Measurements from ENCODE around the gene CDH7. TPM values are rescaled to one million over a fixed set of nuclear protein-coding genes. Genes with fewer than 3 reads are reported as not detected.

CDH7 gene
- total RNA-seq, 3 donors from 2014 or later, result 0.16 TPM; not detected in 2

- Histone ChIP-seq H3K36me3 (no peaks in the 10 kb centered on the region), H3K4me1 (no peaks in the 10 kb centered on the region), H3K27me3 (peaks cover 0 to 24% of the 10 kb centered on the region in 2 donors), H3K27ac (no peak overlapping the region), H3K4me3 (no peak overlapping the region), H3K9me3 (no peaks in the 10 kb centered on the region)
- no peak for TF ChIP-seq POLR2A (IDR thresholded peaks at IDR 0.05)
- TF ChIP-seq, protein P1, sequence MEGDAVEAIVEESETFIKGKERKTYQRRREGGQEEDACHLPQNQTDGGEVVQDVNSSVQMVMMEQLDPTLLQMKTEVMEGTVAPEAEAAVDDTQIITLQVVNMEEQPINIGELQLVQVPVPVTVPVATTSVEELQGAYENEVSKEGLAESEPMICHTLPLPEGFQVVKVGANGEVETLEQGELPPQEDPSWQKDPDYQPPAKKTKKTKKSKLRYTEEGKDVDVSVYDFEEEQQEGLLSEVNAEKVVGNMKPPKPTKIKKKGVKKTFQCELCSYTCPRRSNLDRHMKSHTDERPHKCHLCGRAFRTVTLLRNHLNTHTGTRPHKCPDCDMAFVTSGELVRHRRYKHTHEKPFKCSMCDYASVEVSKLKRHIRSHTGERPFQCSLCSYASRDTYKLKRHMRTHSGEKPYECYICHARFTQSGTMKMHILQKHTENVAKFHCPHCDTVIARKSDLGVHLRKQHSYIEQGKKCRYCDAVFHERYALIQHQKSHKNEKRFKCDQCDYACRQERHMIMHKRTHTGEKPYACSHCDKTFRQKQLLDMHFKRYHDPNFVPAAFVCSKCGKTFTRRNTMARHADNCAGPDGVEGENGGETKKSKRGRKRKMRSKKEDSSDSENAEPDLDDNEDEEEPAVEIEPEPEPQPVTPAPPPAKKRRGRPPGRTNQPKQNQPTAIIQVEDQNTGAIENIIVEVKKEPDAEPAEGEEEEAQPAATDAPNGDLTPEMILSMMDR (IDR thresholded peaks at IDR 0.05), result no peak
- no peak for DNase-seq (ENCODE audit: low spot score in 2 of 2)
- intact Hi-C loops (cut with DNase I; ENCODE audit: low total_unique reads), result no loop called here
Measured at GRCh38 chr18:65754121-65754520, 3.3 kb downstream of the CDH7 start.

DNA sequence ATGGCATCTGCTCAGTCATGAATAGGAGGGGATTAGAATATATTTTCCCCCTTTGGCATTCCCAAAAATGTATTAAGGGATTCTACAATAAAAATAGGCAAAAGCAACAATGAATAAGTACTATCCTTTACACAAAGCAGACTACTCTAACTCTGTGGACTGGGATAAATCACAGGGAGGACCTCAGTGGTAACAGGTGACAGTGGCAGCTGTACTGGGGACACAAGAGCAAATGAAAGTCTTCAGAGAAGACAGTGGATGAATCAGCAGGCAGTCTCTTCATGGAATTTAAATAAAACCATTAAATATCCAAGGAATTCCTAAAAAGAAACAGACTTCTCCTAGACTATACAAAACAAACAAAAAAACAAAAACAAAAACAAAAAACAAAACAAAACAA lies 4.8 kb downstream of the CDH7 start:
- Histone ChIP-seq H3K4me3 (no peak overlapping the region), H3K9me3 (no peaks in the 10 kb centered on the region), H3K27me3 (peaks cover 0 to 15% of the 10 kb centered on the region in 2 donors), H3K4me1 (no peaks in the 10 kb centered on the region), H3K27ac (no peak overlapping the region), H3K36me3 (no peaks in the 10 kb centered on the region)
- intact Hi-C loops (cut with DNase I; ENCODE audit: low total_unique reads), result no loop called here
- TF ChIP-seq, protein P1 (IDR thresholded peaks at IDR 0.05), result no peak
- TF ChIP-seq POLR2AphosphoS5 (IDR thresholded peaks at IDR 0.05), result no peak
- TF ChIP-seq POLR2A (IDR thresholded peaks at IDR 0.05), result no peak
- no peak for DNase-seq (ENCODE audit: low spot score in 2 of 2)

- TF ChIP-seq POLR2A (IDR thresholded peaks at IDR 0.05) (no peak), POLR2AphosphoS5 (IDR thresholded peaks at IDR 0.05) (no peak)
- TF ChIP-seq, protein P1 (IDR thresholded peaks at IDR 0.05), result no peak
- no peaks in the 10 kb centered on the region for H3K36me3 ChIP-seq
- no peaks in the 10 kb centered on the region for H3K4me1 ChIP-seq
- H3K27ac ChIP-seq, result no peak overlapping the region
- DNase-seq (ENCODE audit: low spot score in 2 of 2), result no peak
- no peaks in the 10 kb centered on the region for H3K9me3 ChIP-seq
- H3K4me3 ChIP-seq, result no peak overlapping the region
- no peaks in the 10 kb centered on the region for H3K27me3 ChIP-seq
- intact Hi-C loops (cut with DNase I; ENCODE audit: low total_unique reads), result no loop called here
Measured at GRCh38 chr18:65760457-65760856, 9.6 kb downstream of the CDH7 start.

- TF ChIP-seq, protein P1 (IDR thresholded peaks at IDR 0.05), result no peak
- TF ChIP-seq POLR2AphosphoS5 (IDR thresholded peaks at IDR 0.05) (no peak), POLR2A (IDR thresholded peaks at IDR 0.05) (no peak)
- Histone ChIP-seq H3K36me3 (no peaks in the 10 kb centered on the region), H3K4me1 (no peaks in the 10 kb centered on the region), H3K9me3 (no peaks in the 10 kb centered on the region), H3K27ac (no peak overlapping the region), H3K27me3 (no peaks in the 10 kb centered on the region), H3K4me3 (no peak overlapping the region)
- DNase-seq (ENCODE audit: low spot score in 2 of 2), result no peak
- intact Hi-C loops (cut with DNase I; ENCODE audit: low total_unique reads), result no loop called here
Measured at GRCh38 chr18:65761636-65762295, 11.0 kb downstream of the CDH7 start.

DNA sequence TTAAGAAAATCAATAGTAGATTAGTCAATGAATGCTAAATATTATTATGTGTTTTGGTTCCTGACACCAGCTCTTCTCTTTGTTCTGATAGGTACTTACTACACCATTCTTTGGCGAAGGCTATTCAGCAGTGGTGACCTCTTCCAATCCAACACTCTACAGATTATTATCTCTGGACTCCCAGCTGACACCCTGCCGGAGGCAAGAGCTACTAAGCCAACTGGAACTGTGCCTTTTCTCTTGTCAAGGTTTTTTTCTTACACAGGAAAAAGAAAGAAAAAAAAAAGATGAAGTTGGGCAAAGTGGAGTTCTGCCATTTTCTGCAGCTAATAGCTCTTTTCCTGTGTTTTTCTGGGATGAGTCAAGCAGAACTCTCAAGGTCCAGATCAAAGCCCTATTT lies 11.7 kb downstream of the CDH7 start:
- intact Hi-C loops (cut with DNase I; ENCODE audit: low total_unique reads), result no loop called here
- H3K27me3 ChIP-seq, result no peaks in the 10 kb centered on the region

More for the DNA sequence above, 11.7 kb downstream of the CDH7 start:
- TF ChIP-seq, protein P1 (IDR thresholded peaks at IDR 0.05), result no peak
- TF ChIP-seq POLR2A (IDR thresholded peaks at IDR 0.05), result no peak
- no peak for TF ChIP-seq POLR2AphosphoS5 (IDR thresholded peaks at IDR 0.05)
- DNase-seq (ENCODE audit: low spot score in 2 of 2), result no peak
- H3K36me3 ChIP-seq, result no peaks in the 10 kb centered on the region
- H3K4me3 ChIP-seq, result no peak overlapping the region
- no peak overlapping the region for H3K27ac ChIP-seq
- no peaks in the 10 kb centered on the region for H3K9me3 ChIP-seq
- no peaks in the 10 kb centered on the region for H3K4me1 ChIP-seq
